ENCODE results near the gene TMEM178A. TPM values are rescaled to one million over a fixed set of nuclear protein-coding genes. Genes with fewer than 3 reads are reported as not detected.

TMEM178A gene
- total and polyA plus RNA-seq, 2 of the 4 experiments (the other 2 are of a cell fraction): 0.18 to 1.8 TPM

DNA sequence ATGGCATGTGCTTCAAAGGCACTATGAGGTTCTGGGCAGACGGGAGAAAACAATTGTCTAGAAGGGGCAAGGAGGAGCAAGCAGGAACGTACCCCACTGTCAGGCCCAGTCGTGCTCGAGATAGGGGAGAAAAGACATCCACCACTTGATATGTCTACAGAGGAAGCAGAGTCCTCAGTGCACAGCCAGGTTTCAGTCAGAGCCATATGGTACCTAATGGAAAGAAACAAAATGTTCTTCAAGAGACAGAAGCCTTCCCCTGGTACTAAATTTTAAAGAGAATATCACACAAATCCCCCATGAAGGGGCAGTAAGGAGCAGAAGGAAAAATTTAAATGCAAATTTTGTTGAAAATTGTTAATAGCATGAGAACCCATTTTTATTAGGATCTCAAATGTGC is 91.4 kb downstream of the TMEM178A start:
- Histone ChIP-seq H3K9me3 (ENCODE audit: control insufficient read depth, insufficient read depth, low read length) (no peaks in the 10 kb centered on the region), H2AK9ac (replicated peaks; ENCODE audit: low read depth, low read length, poor library complexity) (no peak overlapping the region), H3K4me1 (ENCODE audit: control insufficient read depth, insufficient read depth, low read length) (peaks cover 2% of the 10 kb centered on the region), H3K23ac (ENCODE audit: low read depth, low read length) (no peak overlapping the region), H4K91ac (ENCODE audit: insufficient read depth, low read depth, low read length) (no peak overlapping the region), H2AK5ac (ENCODE audit: low read depth, low read length) (no peak overlapping the region), H3K4me3 (ENCODE audit: insufficient read depth, low read depth, low read length) (no peak overlapping the region), H2BK15ac (ENCODE audit: low read depth, low read length) (no peak overlapping the region), H2BK120ac (ENCODE audit: low read depth, low read length) (no peak overlapping the region), H3K36me3 (ENCODE audit: control insufficient read depth, insufficient read depth, low read length) (peaks cover 29% of the 10 kb centered on the region), H2AFZ (replicated peaks; ENCODE audit: low read length, poor library complexity) (peak overlapping the region; percentile 68), H4K5ac (ENCODE audit: low read depth, low read length) (no peak overlapping the region), H3K4ac (ENCODE audit: low read depth, low read length) (no peak overlapping the region), H3K9ac (ENCODE audit: low read depth, low read length) (no peak overlapping the region), H2BK20ac (ENCODE audit: low read depth, low read length) (no peak overlapping the region), H3K9me1 (ENCODE audit: insufficient read depth, low read length) (peaks cover 8% of the 10 kb centered on the region; the same call in 1 of the 2 replicates), H4K20me1 (ENCODE audit: insufficient read depth, low read length) (no peaks in the 10 kb centered on the region), H2BK5ac (ENCODE audit: low read depth, low read length, poor library complexity, severe bottlenecking) (no peak overlapping the region), H3K4me2 (ENCODE audit: low read depth, low read length) (no peak overlapping the region), H3K27ac (ENCODE audit: insufficient read depth, low read length) (no peak overlapping the region), H3K79me1 (ENCODE audit: low read depth in 1 of 2, low read length in 2 of 2) (peaks cover 4 to 30% of the 10 kb centered on the region in 2 experiments), H4K8ac (ENCODE audit: low read depth in 2 of 2, low read length in 2 of 2) (no peak overlapping the region), H3K14ac (replicated peaks; ENCODE audit: low read depth, low read length) (peak overlapping the region; percentile 21; the same call in 1 of the 2 replicates), H3K56ac (ENCODE audit: extremely low read depth, insufficient read depth, low read length) (no peak overlapping the region), H3K18ac (ENCODE audit: low read depth, low read length) (no peak overlapping the region), H3K27me3 (ENCODE audit: control insufficient read depth, insufficient read depth, low read length) (no peaks in the 10 kb centered on the region)
- no peak for ATAC-seq (ENCODE audit: low read depth)
- no peak for TF ChIP-seq POLR2A (IDR thresholded peaks at IDR 0.05; ENCODE audit: low read depth, low read length)
- TF ChIP-seq NFE2L2 (IDR thresholded peaks at IDR 0.05; ENCODE audit: low read depth, low read length): no peak
- TF ChIP-seq MXI1 (IDR thresholded peaks at IDR 0.05; ENCODE audit: borderline replicate concordance, low read depth, low read length): no peak
- TF ChIP-seq, protein P1, sequence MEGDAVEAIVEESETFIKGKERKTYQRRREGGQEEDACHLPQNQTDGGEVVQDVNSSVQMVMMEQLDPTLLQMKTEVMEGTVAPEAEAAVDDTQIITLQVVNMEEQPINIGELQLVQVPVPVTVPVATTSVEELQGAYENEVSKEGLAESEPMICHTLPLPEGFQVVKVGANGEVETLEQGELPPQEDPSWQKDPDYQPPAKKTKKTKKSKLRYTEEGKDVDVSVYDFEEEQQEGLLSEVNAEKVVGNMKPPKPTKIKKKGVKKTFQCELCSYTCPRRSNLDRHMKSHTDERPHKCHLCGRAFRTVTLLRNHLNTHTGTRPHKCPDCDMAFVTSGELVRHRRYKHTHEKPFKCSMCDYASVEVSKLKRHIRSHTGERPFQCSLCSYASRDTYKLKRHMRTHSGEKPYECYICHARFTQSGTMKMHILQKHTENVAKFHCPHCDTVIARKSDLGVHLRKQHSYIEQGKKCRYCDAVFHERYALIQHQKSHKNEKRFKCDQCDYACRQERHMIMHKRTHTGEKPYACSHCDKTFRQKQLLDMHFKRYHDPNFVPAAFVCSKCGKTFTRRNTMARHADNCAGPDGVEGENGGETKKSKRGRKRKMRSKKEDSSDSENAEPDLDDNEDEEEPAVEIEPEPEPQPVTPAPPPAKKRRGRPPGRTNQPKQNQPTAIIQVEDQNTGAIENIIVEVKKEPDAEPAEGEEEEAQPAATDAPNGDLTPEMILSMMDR (conservative IDR thresholded peaks at IDR 0.05; ENCODE audit: low read depth, low read length): no peak
- TF ChIP-seq FOS (IDR thresholded peaks at IDR 0.05; ENCODE audit: low read depth, low read length): no peak
- TF ChIP-seq BHLHE40 (IDR thresholded peaks at IDR 0.05; ENCODE audit: low read depth, low read length): no peak
- ChIA-PET POLR2A (ENCODE audit: unreplicated experiment) (no interaction called here), CTCF (no interaction called here)
- no peak for DNase-seq
- intact Hi-C loops (cut with micrococcal nuclease): no loop called here
- WGBS, 2 experiments (ENCODE audit: extremely low coverage in 2 of 2, insufficient read length in 1 of 2): no CpG with 5 or more reads among the region's 4 CpGs
- in situ Hi-C loops (cut with MboI; ENCODE audit: low sequenced_read_pairs): no loop called here
- dilution Hi-C loops (cut with HindIII; ENCODE audit: low sequenced_read_pairs, unreplicated experiment): no loop called here
- BruUV-seq (replicated peaks): no TSS peak

Measured in IMR-90 (cell line).